NK-92 treated with Interleukin-12 subunit alpha and Interleukin-12 subunit beta, amount 100 ng/mL, for 24 hours (cell line): ENCODE data around the gene LRRTM2.
"Not testable (repeated sequence)": the region's sequence is repeated elsewhere in the genome, so short reads cannot be mapped to it uniquely, and the experiment has no call there.

ENCODE experiments used
- DNase-seq: peaks from one replicate; lab custom pipeline; 2025; lab: John Stamatoyannopoulos, UW

LRRTM2 gene, protein sequence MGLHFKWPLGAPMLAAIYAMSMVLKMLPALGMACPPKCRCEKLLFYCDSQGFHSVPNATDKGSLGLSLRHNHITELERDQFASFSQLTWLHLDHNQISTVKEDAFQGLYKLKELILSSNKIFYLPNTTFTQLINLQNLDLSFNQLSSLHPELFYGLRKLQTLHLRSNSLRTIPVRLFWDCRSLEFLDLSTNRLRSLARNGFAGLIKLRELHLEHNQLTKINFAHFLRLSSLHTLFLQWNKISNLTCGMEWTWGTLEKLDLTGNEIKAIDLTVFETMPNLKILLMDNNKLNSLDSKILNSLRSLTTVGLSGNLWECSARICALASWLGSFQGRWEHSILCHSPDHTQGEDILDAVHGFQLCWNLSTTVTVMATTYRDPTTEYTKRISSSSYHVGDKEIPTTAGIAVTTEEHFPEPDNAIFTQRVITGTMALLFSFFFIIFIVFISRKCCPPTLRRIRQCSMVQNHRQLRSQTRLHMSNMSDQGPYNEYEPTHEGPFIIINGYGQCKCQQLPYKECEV

GRCh38 chr5:138874771-138875551 is at the start of gene LRRTM2:
Gene LRRTM2, minus strand, starts transcription at chr5:138875335. Its CDS starts 424 bp downstream, at chr5:138874911.
- DNase-seq = no peak

GRCh38 chr5:138922494-138922893 is 47.4 kb upstream of the LRRTM2 start:
- DNase-seq = no peak

- not testable (repeated sequence) for DNase-seq
These were observed 46.2 kb upstream of the LRRTM2 start for GRCh38 chr5:138921362-138921761.

DNA sequence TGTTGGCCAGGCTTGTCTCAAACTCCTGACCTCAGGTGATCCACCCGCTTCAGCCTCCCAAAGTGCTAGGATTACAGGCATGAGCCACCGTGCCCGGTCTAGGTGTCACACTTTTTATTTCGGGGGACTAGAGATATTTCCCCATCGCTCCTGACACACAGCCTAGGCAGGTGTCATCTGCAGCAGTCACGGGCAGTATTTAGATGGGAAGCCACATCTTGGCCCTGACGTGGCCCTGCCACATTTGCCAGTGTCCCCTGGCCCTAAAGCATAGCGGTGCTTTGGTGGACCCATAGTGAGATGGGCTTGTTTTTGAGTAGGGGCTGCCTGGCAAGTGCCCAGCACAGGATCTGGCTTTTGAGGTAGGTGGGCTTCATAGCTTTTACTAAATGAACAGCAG is 45.0 kb upstream of the LRRTM2 start:
- DNase-seq = no peak

DNA sequence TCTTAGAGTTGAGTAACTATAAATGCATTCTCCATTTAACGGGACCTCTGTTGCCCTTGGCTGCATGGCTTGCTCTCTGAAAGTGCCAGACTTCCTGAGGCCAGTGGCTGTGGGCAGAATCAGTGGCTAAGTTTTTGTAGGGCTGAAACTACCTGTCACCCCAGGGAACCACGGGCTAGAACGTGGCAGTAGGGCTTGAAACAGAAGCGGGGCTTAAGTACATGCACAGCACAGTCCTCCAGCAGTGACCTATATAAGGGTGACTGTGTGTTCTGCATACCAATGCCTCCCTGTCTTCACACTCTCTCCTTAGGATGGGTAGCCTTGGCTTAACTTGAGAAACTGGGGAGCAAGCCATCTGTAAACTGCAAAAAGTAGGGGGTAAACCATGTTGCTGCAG is 43.6 kb upstream of the LRRTM2 start:
- DNase-seq = no peak

DNA sequence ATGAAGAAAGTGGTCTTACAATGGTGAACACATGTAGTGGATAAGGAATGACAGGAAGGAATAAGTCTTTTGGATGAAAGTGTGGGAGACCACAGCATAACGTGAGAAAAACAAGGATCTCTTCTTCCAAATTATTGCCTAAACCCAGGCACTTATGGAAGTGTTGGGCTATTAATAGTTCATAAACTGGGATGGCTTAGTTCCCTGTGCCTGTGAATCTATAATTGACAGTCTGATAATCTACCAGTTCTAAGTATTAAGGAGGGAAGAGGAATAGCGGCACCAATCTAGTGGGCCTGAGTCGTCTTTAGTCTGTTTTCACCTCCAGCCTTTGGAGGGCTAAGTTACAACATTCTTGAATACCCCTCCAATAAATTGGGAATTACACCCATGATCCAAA is 39.2 kb upstream of the LRRTM2 start:
- DNase-seq = no peak

DNA sequence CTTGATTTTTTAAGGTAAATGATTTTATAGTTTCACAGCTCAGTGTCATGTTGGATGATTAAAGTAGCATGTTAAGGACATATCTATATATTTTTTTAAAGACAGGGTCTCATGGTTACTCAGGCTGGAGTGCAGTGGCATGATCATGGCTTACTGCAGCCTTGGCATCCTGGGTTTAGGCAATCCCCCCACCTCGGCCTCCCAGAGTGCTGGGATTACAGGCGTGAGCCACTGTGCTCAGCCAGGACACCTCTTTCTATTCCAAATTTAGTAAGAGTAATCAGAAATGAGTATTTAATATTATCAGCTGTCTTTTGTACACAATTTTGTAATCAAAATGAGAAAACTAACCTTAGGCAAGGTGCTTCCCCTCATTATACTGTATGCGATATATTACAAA is 38.6 kb upstream of the LRRTM2 start:
- DNase-seq = no peak

GRCh38 chr5:138912093-138912492 is 37.0 kb upstream of the LRRTM2 start:
- DNase-seq = no peak

DNA sequence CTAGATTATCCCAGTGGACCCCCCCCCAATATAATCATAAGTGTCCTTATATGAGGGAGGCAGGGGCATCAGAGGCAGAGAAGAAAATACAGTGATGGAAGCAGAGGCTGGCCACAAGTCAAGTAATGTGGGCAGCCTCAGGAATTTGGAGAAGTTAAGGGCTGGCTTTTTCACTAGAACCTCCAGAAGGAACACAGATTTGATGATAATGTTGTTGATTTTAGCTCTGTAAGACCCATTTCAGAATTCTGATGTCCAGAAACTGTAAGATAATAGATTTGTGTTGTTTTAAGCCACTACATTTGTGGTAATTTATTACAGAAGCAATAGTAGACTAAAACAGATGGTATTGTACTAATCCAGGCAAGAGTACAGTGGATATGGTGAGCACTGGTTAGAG is 36.3 kb upstream of the LRRTM2 start:
- DNase-seq = no peak

GRCh38 chr5:138910546-138911185 is 35.5 kb upstream of the LRRTM2 start:
- DNase-seq = no peak

- no peak for DNase-seq
These were observed 34.6 kb upstream of the LRRTM2 start for GRCh38 chr5:138909734-138910133.

DNA sequence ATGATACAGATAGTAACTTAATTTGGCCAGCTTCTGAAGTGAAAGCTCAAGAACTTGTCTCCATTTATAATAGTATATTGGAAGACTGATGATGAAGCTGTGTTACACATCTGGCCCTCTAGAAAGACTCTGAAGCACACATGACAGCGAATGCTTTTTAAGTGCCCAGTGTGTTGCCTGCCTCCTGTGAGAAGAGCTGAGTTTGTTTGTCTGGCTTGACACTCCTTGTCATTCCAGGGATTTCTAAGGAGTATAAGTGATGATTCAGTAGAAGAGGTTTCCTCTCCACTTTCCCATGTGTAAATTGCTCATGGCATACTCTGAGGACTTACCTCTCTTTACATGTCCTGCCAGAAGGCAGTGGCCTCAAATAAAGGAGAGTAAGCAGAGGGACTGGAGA is 30.4 kb upstream of the LRRTM2 start:
- no peak for DNase-seq

GRCh38 chr5:138903130-138903775 is 28.1 kb upstream of the LRRTM2 start:
- no peak for DNase-seq

GRCh38 chr5:138901716-138902115 is 26.6 kb upstream of the LRRTM2 start:
- DNase-seq = no peak

DNA sequence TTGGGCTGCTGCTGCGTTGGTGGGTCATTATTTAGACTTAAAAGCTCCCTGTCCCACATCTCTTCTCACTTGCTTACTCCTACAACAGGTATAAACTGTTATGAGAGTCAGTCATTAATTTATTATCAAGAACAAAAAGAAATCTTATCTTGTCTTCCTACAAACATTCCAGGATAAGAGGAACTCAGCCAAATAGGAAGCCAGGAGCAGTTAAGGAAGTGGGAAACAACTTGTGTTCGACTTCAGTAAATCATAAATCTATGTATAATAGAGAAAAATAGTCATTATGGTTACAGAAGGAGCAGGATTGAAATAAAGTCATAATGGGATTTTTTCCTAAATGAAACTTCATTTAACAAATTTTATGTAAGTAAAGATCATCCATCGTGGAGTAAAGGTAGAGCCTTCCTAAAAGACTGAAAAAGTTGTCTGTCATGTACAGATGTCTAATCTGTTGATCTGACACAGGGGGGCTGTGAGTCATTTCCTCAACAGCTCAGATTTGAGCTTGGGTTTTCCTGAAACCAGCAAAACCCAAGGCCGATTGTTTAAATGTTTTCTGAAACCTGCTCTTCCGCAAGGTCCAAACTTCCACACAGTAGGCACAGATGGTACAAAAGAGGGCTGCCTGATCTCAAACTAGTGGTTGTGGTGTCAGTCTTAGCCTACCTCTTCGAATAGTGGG is 25.3 kb upstream of the LRRTM2 start:
- no peak for DNase-seq

- no peak for DNase-seq
These were observed 23.6 kb upstream of the LRRTM2 start for GRCh38 chr5:138898742-138899141.

DNA sequence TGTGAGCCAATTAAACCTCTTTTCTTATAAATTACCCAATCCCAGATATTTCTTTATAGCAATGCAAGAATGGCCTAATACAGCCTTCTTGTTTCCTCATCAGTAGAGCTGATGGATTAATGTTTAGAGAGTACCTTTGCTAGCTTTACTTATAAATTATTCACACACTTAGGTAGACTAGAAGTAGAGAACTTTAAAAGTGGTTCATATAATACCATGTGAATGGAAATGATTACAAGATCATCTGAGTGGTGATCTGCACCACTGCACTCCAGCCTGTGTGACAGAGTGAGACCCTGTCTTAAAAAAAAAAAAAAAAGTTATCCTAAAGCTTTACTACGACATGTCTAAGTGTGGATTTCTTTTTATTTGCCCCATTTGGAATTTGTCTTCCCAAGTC is 23.2 kb upstream of the LRRTM2 start:
- DNase-seq = no peak

DNA sequence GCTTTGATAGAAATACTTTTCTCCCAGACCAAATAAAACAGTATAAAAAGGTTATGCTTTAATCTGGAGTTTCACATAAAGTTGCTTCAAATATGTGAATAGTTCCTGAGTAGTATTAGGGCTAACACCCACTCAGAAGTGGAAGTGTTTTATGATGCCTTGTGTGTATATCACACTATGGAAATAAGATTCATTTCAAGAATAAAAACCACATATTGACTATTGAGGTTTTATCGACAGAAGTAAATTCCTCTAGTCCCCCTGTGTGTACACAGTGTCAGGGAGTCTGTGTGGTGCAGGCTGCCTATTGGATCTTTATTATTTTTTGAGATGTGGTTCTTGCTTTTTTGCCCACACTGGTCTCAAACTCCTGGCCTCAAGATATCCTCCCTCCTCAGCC is 20.8 kb upstream of the LRRTM2 start:
- no peak for DNase-seq

GRCh38 chr5:138890644-138891043 is 15.5 kb upstream of the LRRTM2 start:
- no peak for DNase-seq

DNA sequence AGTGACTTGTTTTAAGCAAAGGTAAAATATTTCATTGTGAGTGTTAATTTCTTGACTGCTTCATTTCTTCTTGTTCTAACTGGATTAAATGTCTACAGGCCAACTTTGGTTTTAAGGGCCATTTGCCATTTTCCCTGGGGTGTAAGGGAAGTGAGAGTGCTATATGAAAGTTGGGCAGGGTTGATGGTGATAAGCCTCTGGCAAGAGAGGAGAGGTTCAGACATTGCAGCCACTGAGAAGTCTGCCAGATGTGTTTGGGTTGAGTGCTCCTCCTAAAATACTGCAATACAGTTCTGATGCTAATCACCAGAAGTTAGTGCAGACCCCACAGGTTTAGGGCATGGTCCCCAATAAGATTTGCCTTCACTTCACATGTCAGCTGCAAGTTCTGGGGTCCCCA is 14.9 kb upstream of the LRRTM2 start:
- DNase-seq = no peak

DNA sequence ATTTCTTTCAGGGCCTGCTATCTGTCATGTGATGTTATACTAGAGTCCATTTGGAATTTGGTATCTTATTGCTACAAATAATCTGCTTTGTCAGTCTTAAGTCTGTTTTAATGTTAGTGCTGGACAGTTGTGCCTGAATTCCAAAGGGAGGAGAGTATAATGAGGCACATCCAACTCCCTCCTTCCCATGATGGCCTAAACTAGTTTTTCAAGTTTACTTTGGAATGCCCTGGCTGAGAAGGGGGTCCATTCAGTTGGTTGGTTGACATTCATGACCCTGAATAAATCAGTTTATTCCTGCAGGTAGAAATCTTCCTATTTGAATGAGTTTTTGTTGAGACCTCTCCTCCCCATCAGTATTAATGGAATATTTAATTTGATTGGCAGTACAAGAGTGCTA is 9.4 kb upstream of the LRRTM2 start:
- DNase-seq = no peak

DNA sequence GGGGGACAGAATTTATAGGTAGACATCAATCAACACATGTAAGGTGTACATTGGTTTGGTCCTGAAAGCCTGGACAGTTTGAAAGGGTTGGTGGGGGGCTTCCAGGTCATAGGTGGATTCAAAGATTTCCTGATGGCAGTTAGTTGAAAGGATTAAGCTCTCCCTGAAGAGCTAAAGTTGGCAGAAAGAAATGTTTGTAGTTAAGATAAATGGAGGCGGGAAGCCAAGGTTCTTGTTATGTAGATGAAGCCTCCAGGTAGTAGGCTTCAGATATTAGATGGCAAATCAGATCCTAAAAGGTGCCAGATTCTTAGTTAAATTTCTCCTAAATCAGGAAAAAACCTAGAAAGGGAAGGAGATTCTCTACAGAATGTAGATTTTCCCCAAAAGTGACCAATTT is 9.0 kb upstream of the LRRTM2 start:
- DNase-seq = no peak
